CD14-positive monocyte (primary cell): ENCODE measurements around the gene KIF13A. TPM values are rescaled to one million over a fixed set of nuclear protein-coding genes. Genes with fewer than 3 reads are reported as not detected.

Experiments used
- DNase-seq, 3 donors: peaks; one replicate each; pipeline ENCODE4 v3.0.0-alpha.2; 2011 to 2022
- H2AFZ ChIP-seq: 2 replicates; pipeline ENCODE4 v1.6.0; 2012; ENCODE audit warnings: mild to moderate bottlenecking, low read depth, low read length, inconsistent platforms; ENCODE audit not compliant: insufficient read depth, poor library complexity, severe bottlenecking
- H3K27ac ChIP-seq, 2 donors: 1 replicate in 1 of 2; 2 replicates in 1 of 2; pipeline ENCODE4 v1.5.1; 2012 to 2013; ENCODE audit warnings: low read length in 2 of 2, control low read depth in 1 of 2, inconsistent platforms in 1 of 2, low read depth in 1 of 2, mild to moderate bottlenecking in 1 of 2
- H3K27me3 ChIP-seq, 2 donors: one replicate each; pipeline versions ENCODE4 v1.6.0 to v1.6.1; 2011 to 2013; ENCODE audit warnings: low read length in 2 of 2; ENCODE audit not compliant: control insufficient read depth in 2 of 2, insufficient read depth in 2 of 2
- H3K36me3 ChIP-seq, 2 donors: replicated peaks in 1 of 2; 1 replicate in 1 of 2; 2 replicates in 1 of 2; pipeline versions ENCODE4 v1.5.1 to v1.6.1; 2012 to 2013; ENCODE audit warnings: low read length in 2 of 2, control low read depth in 1 of 2, inconsistent platforms in 1 of 2, mild to moderate bottlenecking in 1 of 2; ENCODE audit not compliant: insufficient read depth in 2 of 2, control insufficient read depth in 1 of 2
- H3K4me1 ChIP-seq, 2 donors: 1 replicate in 1 of 2; 2 replicates in 1 of 2; pipeline versions ENCODE4 v1.5.1 to v1.6.1; 2012 to 2013; ENCODE audit warnings: low read length in 2 of 2, control low read depth in 1 of 2, inconsistent platforms in 1 of 2, mild to moderate bottlenecking in 1 of 2, moderate library complexity in 1 of 2; ENCODE audit not compliant: insufficient read depth in 2 of 2, control insufficient read depth in 1 of 2
- H3K4me2 ChIP-seq: replicated peaks from 2 replicates; pipeline ENCODE3; 2012; ENCODE audit warnings: low read length, moderate library complexity, mild to moderate bottlenecking; ENCODE audit not compliant: poor library complexity, severe bottlenecking; ENCODE audit errors: extremely low read depth
- H3K4me3 ChIP-seq, 3 experiments: fragments of 200-600 bp in 1 of 3; sonication (generic) in 1 of 3; replicated peaks in 1 of 3; 1 replicate in 2 of 3; 2 replicates in 1 of 3; pipeline ENCODE4 v1.5.1; 2011 to 2013; ENCODE audit warnings: low read length in 3 of 3, mild to moderate bottlenecking in 3 of 3, control low read depth in 2 of 3, low read depth in 2 of 3, inconsistent platforms in 1 of 3, moderate library complexity in 1 of 3
- H3K79me2 ChIP-seq: 2 replicates; pipeline ENCODE4 v1.6.0; 2012; ENCODE audit warnings: mild to moderate bottlenecking, control low read depth, inconsistent platforms, low read length, moderate library complexity; ENCODE audit not compliant: insufficient read depth
- H3K9ac ChIP-seq: 2 replicates; pipeline ENCODE4 v1.6.0; 2017; ENCODE audit warnings: low read length, mild to moderate bottlenecking; ENCODE audit not compliant: insufficient read depth, poor library complexity, severe bottlenecking
- H3K9me3 ChIP-seq, 2 donors: replicated peaks in 1 of 2; 1 replicate in 1 of 2; 2 replicates in 1 of 2; pipeline versions ENCODE4 v1.5.1 to v1.6.1; 2012 to 2013; ENCODE audit warnings: low read length in 2 of 2, control low read depth in 1 of 2; ENCODE audit not compliant: control insufficient read depth in 1 of 2, insufficient read depth in 1 of 2
- H4K20me1 ChIP-seq: 2 replicates; pipeline ENCODE4 v1.6.0; 2012; ENCODE audit warnings: mild to moderate bottlenecking, low read length, control low read depth, moderate library complexity; ENCODE audit not compliant: insufficient read depth
- H3K27ac Mint-ChIP-seq, 7 donors: one replicate each; pipeline ENCODE4 v1.8.0; 2020; ENCODE audit warnings: mild to moderate bottlenecking in 7 of 7, mixed read lengths in 7 of 7, moderate library complexity in 6 of 7, inconsistent platforms in 2 of 7
- H3K27me3 Mint-ChIP-seq, 3 donors: one replicate each; pipeline ENCODE4 v1.8.0; 2021 to 2022; ENCODE audit warnings: low read depth in 3 of 3, mild to moderate bottlenecking in 3 of 3, mixed read lengths in 3 of 3, moderate library complexity in 3 of 3, inconsistent platforms in 1 of 3
- H3K36me3 Mint-ChIP-seq, 2 donors: one replicate each; pipeline ENCODE4 v1.8.0; 2020; ENCODE audit warnings: mixed read lengths in 2 of 2, inconsistent platforms in 1 of 2, mild to moderate bottlenecking in 1 of 2
- H3K4me1 Mint-ChIP-seq: one replicate; pipeline ENCODE4 v1.8.0; 2020; ENCODE audit warnings: mild to moderate bottlenecking, mixed read lengths
- H3K4me3 Mint-ChIP-seq, 2 donors: one replicate each; pipeline ENCODE4 v1.8.0; 2020; ENCODE audit warnings: mild to moderate bottlenecking in 2 of 2, mixed read lengths in 2 of 2, moderate library complexity in 1 of 2
- H3K9me3 Mint-ChIP-seq, 7 donors: one replicate each; pipeline ENCODE4 v1.8.0; 2020 to 2022; ENCODE audit warnings: mixed read lengths in 7 of 7, mild to moderate bottlenecking in 6 of 7, moderate library complexity in 6 of 7, inconsistent platforms in 2 of 7
- CTCF ChIP-seq: fragments of 200-600 bp; IDR thresholded peaks from one replicate; pipeline ENCODE4 v1.8.0; 2022; ENCODE audit warnings: antibody characterized with exemption, mild to moderate bottlenecking
- WGBS: methylation state at CpG from one replicate; pipeline ENCODE4 v1.1.5; 2013; ENCODE audit warnings: missing lambda C conversion rate; ENCODE audit not compliant: insufficient coverage; 5-methylcytosine and 5-hydroxymethylcytosine counted together
- intact Hi-C, 2 donors: fragments of 100-400 bp; cut with micrococcal nuclease; formaldehyde crosslinking; loops; one replicate each; pipeline versions ENCODE4 v1.15.0 to v1.15.1; 2023
- polyA plus RNA-seq, 3 donors: library from polyadenylated mRNA; depleted of rRNA in 1 of 3; unstranded in 2 of 3; stranded (reverse) in 1 of 3; fragments of 300-500 nt in 2 of 3; fragments of >200 nt in 1 of 3; fragmentation: Illumina TruSeq in 2 of 3; gene quantifications; 1 replicate in 2 of 3; 2 replicates in 1 of 3; pipeline ENCODE4 v1.2.3, GENCODE V29; 2012 to 2021

Gene KIF13A
- polyA plus RNA-seq, 3 donors = 2.9 to 28.4 (median 6.0) TPM

GRCh38 chr6:18035330-18035854, 48.0 kb upstream of the KIF13A start:
- no peak for TF ChIP-seq CTCF
- WGBS = 90% methylated on average over 6 of the region's 13 CpGs
- H3K4me2 ChIP-seq = no peak overlapping the region
- Mint-ChIP-seq H3K4me1 (no peaks in the 10 kb centered on the region), H3K36me3 (no peaks in the 10 kb centered on the region), H3K4me3 (no peak overlapping the region), H3K27me3 (peaks cover 0 to 2% (median 2%) of the 10 kb centered on the region in 3 donors), H3K9me3 (peaks cover 0 to 2% (median 0%) of the 10 kb centered on the region in 7 donors), H3K27ac (no peak overlapping the region)
- H3K4me3 ChIP-seq = no peak overlapping the region
- no peaks in the 10 kb centered on the region for H3K36me3 ChIP-seq
- no peak overlapping the region for H2AFZ ChIP-seq
- no peaks in the 10 kb centered on the region for H3K9me3 ChIP-seq
- no peak for DNase-seq
- H3K79me2 ChIP-seq = no peaks in the 10 kb centered on the region
- no peaks in the 10 kb centered on the region for H3K27me3 ChIP-seq
- no peaks in the 10 kb centered on the region for H4K20me1 ChIP-seq
- intact Hi-C loops = no loop called here
- no peak overlapping the region for H3K27ac ChIP-seq
- no peak overlapping the region for H3K9ac ChIP-seq
- H3K4me1 ChIP-seq = no peaks in the 10 kb centered on the region

- no peak overlapping the region for H3K4me3 Mint-ChIP-seq
- no peaks in the 10 kb centered on the region for H3K36me3 Mint-ChIP-seq
- peaks cover 0 to 2% (median 0%) of the 10 kb centered on the region in 7 donors for H3K9me3 Mint-ChIP-seq
Measured at GRCh38 chr6:18034798-18035202, 47.4 kb upstream of the KIF13A start.

More at GRCh38 chr6:18034798-18035202, 47.4 kb upstream of the KIF13A start:
- Histone ChIP-seq H3K4me1 (no peaks in the 10 kb centered on the region), H3K27me3 (no peaks in the 10 kb centered on the region), H3K4me3 (no peak overlapping the region), H4K20me1 (no peaks in the 10 kb centered on the region), H3K36me3 (no peaks in the 10 kb centered on the region), H3K27ac (no peak overlapping the region), H3K9me3 (no peaks in the 10 kb centered on the region), H2AFZ (no peak overlapping the region), H3K4me2 (no peak overlapping the region), H3K79me2 (no peaks in the 10 kb centered on the region), H3K9ac (no peak overlapping the region)
- no peaks in the 10 kb centered on the region for H3K4me1 Mint-ChIP-seq
- intact Hi-C loops = no loop called here
- no peak overlapping the region for H3K27ac Mint-ChIP-seq
- peaks cover 0 to 2% (median 2%) of the 10 kb centered on the region in 3 donors for H3K27me3 Mint-ChIP-seq
- no peak for TF ChIP-seq CTCF
- no peak for DNase-seq
- 94% methylated on average over 4 of the region's 6 CpGs for WGBS
